Mucosa of descending colon (tissue), 3 donors: ENCODE measurements around the gene AGAP3. TPM values are rescaled to one million over a fixed set of nuclear protein-coding genes. Genes with fewer than 3 reads are reported as not detected.
A peak's percentile ranks its signal among the peaks of the same experiment; 100 is the strongest.

Source experiments
- ATAC-seq: fragments of 200-7000 bp; cut with Tn5 transposase; one replicate; pipeline ENCODE4 v1.9.1; 2020; ENCODE audit warnings: mild to moderate bottlenecking, moderate library complexity
- DNase-seq, 3 donors: peaks; one replicate each; pipeline ENCODE4 v3.0.0-alpha.2; 2020
- H3K36me3 ChIP-seq: fragments of 200-600 bp; one replicate; pipeline ENCODE4 v1.8.0; 2021; ENCODE audit warnings: low read depth, mild to moderate bottlenecking
- H3K4me1 ChIP-seq: fragments of 200-600 bp; one replicate; pipeline ENCODE4 v1.8.0; 2021; ENCODE audit warnings: low read depth, mild to moderate bottlenecking
- H3K4me3 ChIP-seq: fragments of 200-600 bp; one replicate; pipeline ENCODE4 v1.8.0; 2021; ENCODE audit warnings: mild to moderate bottlenecking
- H3K9me3 ChIP-seq: fragments of 200-600 bp; one replicate; pipeline ENCODE4 v1.8.0; 2021; ENCODE audit warnings: mild to moderate bottlenecking
- CTCF ChIP-seq: fragments of 200-600 bp; IDR thresholded peaks from one replicate; pipeline ENCODE4 v1.8.0; 2022; ENCODE audit warnings: antibody characterized with exemption, mild to moderate bottlenecking
- intact Hi-C, 2 donors: fragments of 100-400 bp; cut with DNase I in 1 of 2; cut with micrococcal nuclease in 1 of 2; formaldehyde crosslinking; loops; one replicate each; pipeline versions ENCODE4 v1.11.0 to v1.11.1; 2022; cut with DNase I, micrococcal nuclease
- total RNA-seq, 3 donors: library from RNA; stranded (reverse); fragmentation: NEBNext Ultra II Directional in 2 of 3; extraction: Animal tissue kit (Norgen Biotek cat#: 25700) in 2 of 3; gene quantifications; one replicate each; pipeline versions ENCODE4 v1.2.1 to v1.2.4, GENCODE V29; 2021 to 2023
- donor health status: DM: no; HTN: no; CAD: no; lungs with moderate emphysema.
- donor health status: DM: no; HTN: no; CAD: no.
- donor health status: DM: no; HTN: yes; CAD: no.

AGAP3 gene
- total RNA-seq, 3 donors from 2014 or later = 39.7 to 116 (median 50.6) TPM

GRCh38 chr7:151128716-151129115 is 42.4 kb downstream of the AGAP3 start:
- no peak for TF ChIP-seq CTCF
- DNase-seq = peak in 1 of 3 donors; percentile 25
- Histone ChIP-seq H3K4me1 (peaks cover 12% of the 10 kb centered on the region), H3K36me3 (no peaks in the 10 kb centered on the region), H3K4me3 (no peak overlapping the region), H3K9me3 (no peaks in the 10 kb centered on the region)
- intact Hi-C loops = loop anchor here in 1 of 2 donors (5.0 kb wide), 1 partner anchor 39 kb away; the partner anchor contains the start of gene GBX1
- ATAC-seq = no peak

- Histone ChIP-seq H3K4me1 (peaks cover 12% of the 10 kb centered on the region), H3K4me3 (no peak overlapping the region), H3K36me3 (no peaks in the 10 kb centered on the region), H3K9me3 (no peaks in the 10 kb centered on the region)
- intact Hi-C loops = loop anchor here in 1 of 2 donors (5.0 kb wide), 1 partner anchor 38 kb away; the partner anchor contains the start of gene GBX1
- no peak for TF ChIP-seq CTCF
- no peak for ATAC-seq
- DNase-seq = peak in 2 of 3 donors; percentile 16 to 42
Measured at GRCh38 chr7:151129117-151129959, 43.1 kb downstream of the AGAP3 start.

GRCh38 chr7:151129960-151130591 is 43.8 kb downstream of the AGAP3 start:
- peaks cover 10% of the 10 kb centered on the region for H3K4me1 ChIP-seq
- H3K4me3 ChIP-seq = no peak overlapping the region
- peak in 1 of 3 donors; percentile 15 for DNase-seq
- ATAC-seq = no peak
- H3K9me3 ChIP-seq = no peaks in the 10 kb centered on the region
- intact Hi-C loops = loop anchor here in 1 of 2 donors (5.0 kb wide), 1 partner anchor 37 kb away; the partner anchor contains the start of gene GBX1
- TF ChIP-seq CTCF = no peak
- H3K36me3 ChIP-seq = no peaks in the 10 kb centered on the region

- ATAC-seq = no peak
- DNase-seq = peak in 2 of 3 donors; percentile 23 to 29
- intact Hi-C loops = no loop called here
- no peak for TF ChIP-seq CTCF
- Histone ChIP-seq H3K36me3 (no peaks in the 10 kb centered on the region), H3K4me1 (peaks cover 3% of the 10 kb centered on the region), H3K4me3 (no peak overlapping the region), H3K9me3 (no peaks in the 10 kb centered on the region)
Measured at GRCh38 chr7:151130741-151131157, 44.5 kb downstream of the AGAP3 start.

- no peaks in the 10 kb centered on the region for H3K9me3 ChIP-seq
- DNase-seq = no peak
- H3K4me1 ChIP-seq = peaks cover 3% of the 10 kb centered on the region
- H3K36me3 ChIP-seq = no peaks in the 10 kb centered on the region
- TF ChIP-seq CTCF = no peak
- intact Hi-C loops = no loop called here
- H3K4me3 ChIP-seq = no peak overlapping the region
- ATAC-seq = no peak
Measured at GRCh38 chr7:151131224-151131591, 44.9 kb downstream of the AGAP3 start.
